ENCODE data around the gene AKAP6. TPM values are rescaled to one million over a fixed set of nuclear protein-coding genes. Genes with fewer than 3 reads are reported as not detected.

AKAP6 gene
- total RNA-seq, 2 experiments from 2014 or later: 0.13 to 0.72 TPM

DNA sequence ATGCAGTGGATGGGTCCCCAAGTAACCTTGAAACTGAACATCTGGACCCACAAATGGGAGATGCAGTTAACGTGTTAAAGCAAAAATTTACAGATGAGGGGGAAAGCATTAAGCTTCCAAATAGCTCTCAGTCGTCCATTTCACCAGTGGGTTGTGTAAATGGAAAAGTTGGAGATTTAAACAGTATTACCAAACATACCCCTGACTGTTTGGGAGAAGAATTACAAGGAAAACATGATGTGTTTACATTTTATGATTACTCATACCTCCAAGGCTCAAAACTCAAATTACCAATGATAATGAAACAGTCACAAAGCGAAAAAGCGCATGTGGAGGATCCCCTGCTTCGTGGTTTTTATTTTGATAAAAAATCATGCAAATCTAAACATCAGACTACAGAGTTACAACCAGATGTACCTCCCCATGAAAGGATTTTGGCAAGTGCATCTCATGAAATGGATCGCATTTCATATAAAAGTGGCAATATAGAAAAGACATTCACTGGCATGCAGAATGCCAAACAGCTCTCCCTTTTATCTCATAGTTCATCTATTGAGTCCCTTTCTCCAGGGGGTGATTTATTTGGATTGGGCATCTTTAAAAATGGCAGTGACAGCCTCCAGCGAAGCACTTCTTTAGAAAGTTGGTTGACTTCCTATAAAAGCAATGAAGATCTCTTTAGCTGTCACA lies 493.0 kb downstream of the AKAP6 start:
- intact Hi-C loops (cut with micrococcal nuclease; ENCODE audit: unreplicated experiment): no loop called here
- DNase-seq (ENCODE audit: low spot score): no peak
- H3K36me3 ChIP-seq (ENCODE audit: insufficient read depth, low read length): no peaks in the 10 kb centered on the region
- ChIA-PET POLR2A (interaction anchor here (0.6 kb wide), 1 partner anchor 12 kb away, joined by 3 read pairs; no protein-coding TSS in a partner anchor), CTCF (ENCODE audit: unreplicated experiment) (no interaction called here)
- H3K4me1 ChIP-seq (ENCODE audit: insufficient read depth, low read length, poor library complexity, severe bottlenecking): no peaks in the 10 kb centered on the region
- no peaks in the 10 kb centered on the region for H3K9me2 ChIP-seq (ENCODE audit: insufficient read depth, low read length)
- H3K79me2 ChIP-seq (ENCODE audit: insufficient read depth, low read depth, low read length): no peaks in the 10 kb centered on the region
- H4K20me1 ChIP-seq (ENCODE audit: insufficient read depth, low read length): no peaks in the 10 kb centered on the region
- no TSS peak for BruUV-seq (replicated peaks)
- no peak overlapping the region for H3K27ac ChIP-seq (ENCODE audit: low read depth, low read length, poor library complexity, severe bottlenecking)
- TF ChIP-seq EZH2phosphoT487 (IDR thresholded peaks at IDR 0.05; ENCODE audit: borderline replicate concordance, low read depth, low read length): no peak
- TF ChIP-seq, protein P1, sequence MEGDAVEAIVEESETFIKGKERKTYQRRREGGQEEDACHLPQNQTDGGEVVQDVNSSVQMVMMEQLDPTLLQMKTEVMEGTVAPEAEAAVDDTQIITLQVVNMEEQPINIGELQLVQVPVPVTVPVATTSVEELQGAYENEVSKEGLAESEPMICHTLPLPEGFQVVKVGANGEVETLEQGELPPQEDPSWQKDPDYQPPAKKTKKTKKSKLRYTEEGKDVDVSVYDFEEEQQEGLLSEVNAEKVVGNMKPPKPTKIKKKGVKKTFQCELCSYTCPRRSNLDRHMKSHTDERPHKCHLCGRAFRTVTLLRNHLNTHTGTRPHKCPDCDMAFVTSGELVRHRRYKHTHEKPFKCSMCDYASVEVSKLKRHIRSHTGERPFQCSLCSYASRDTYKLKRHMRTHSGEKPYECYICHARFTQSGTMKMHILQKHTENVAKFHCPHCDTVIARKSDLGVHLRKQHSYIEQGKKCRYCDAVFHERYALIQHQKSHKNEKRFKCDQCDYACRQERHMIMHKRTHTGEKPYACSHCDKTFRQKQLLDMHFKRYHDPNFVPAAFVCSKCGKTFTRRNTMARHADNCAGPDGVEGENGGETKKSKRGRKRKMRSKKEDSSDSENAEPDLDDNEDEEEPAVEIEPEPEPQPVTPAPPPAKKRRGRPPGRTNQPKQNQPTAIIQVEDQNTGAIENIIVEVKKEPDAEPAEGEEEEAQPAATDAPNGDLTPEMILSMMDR (conservative IDR thresholded peaks at IDR 0.05; ENCODE audit: low read length): no peak
- H3K9me3 ChIP-seq (ENCODE audit: low read length): no peaks in the 10 kb centered on the region
- H2AFZ ChIP-seq (ENCODE audit: low read length): no peak overlapping the region
- no peak overlapping the region for H3K4me3 ChIP-seq (ENCODE audit: low read depth, low read length, poor library complexity, severe bottlenecking)
- H3K4me2 ChIP-seq (ENCODE audit: low read length): no peak overlapping the region

DNA sequence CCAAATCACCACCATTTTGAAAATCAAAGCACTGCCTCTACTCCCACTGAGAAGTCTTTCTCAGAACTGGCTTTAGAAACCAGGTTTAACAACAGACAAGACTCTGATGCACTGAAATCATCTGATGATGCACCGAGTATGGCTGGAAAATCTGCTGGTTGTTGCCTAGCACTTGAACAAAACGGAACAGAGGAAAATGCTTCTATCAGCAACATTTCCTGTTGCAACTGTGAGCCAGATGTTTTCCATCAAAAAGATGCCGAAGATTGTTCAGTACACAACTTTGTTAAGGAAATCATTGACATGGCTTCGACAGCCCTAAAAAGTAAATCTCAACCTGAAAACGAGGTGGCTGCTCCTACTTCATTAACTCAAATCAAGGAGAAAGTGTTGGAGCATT lies 494.6 kb downstream of the AKAP6 start:
- Histone ChIP-seq H3K79me2 (ENCODE audit: insufficient read depth, low read depth, low read length) (no peaks in the 10 kb centered on the region), H4K20me1 (ENCODE audit: insufficient read depth, low read length) (no peaks in the 10 kb centered on the region), H3K4me1 (ENCODE audit: insufficient read depth, low read length, poor library complexity, severe bottlenecking) (no peaks in the 10 kb centered on the region), H3K4me2 (ENCODE audit: low read length) (no peak overlapping the region), H2AFZ (ENCODE audit: low read length) (no peak overlapping the region), H3K9me3 (ENCODE audit: low read length) (no peaks in the 10 kb centered on the region), H3K9me2 (ENCODE audit: insufficient read depth, low read length) (no peaks in the 10 kb centered on the region), H3K36me3 (ENCODE audit: insufficient read depth, low read length) (no peaks in the 10 kb centered on the region), H3K27ac (ENCODE audit: low read depth, low read length, poor library complexity, severe bottlenecking) (no peak overlapping the region), H3K4me3 (ENCODE audit: low read depth, low read length, poor library complexity, severe bottlenecking) (no peak overlapping the region)
- DNase-seq (ENCODE audit: low spot score): no peak
- CTCF ChIA-PET (ENCODE audit: unreplicated experiment): no interaction called here
- intact Hi-C loops (cut with micrococcal nuclease; ENCODE audit: unreplicated experiment): no loop called here
- TF ChIP-seq, protein P1 (conservative IDR thresholded peaks at IDR 0.05; ENCODE audit: low read length): no peak
- no peak for TF ChIP-seq EZH2phosphoT487 (IDR thresholded peaks at IDR 0.05; ENCODE audit: borderline replicate concordance, low read depth, low read length)
- POLR2A ChIA-PET: no interaction called here
- BruUV-seq (replicated peaks): no TSS peak

DNA sequence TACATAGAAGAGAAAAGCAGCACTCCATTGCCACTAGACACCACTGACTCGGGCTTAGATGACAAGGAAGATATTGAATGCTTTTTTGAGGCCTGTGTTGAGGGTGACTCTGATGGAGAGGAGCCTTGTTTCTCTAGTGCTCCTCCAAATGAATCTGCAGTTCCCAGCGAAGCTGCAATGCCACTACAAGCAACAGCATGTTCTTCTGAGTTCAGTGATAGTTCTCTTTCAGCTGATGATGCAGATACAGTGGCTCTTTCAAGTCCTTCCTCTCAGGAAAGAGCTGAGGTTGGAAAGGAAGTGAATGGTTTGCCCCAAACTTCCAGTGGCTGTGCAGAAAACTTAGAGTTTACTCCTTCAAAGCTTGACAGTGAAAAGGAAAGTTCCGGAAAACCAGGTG lies 495.1 kb downstream of the AKAP6 start:
- Histone ChIP-seq H3K9me3 (ENCODE audit: low read length) (no peaks in the 10 kb centered on the region), H3K4me3 (ENCODE audit: low read depth, low read length, poor library complexity, severe bottlenecking) (no peak overlapping the region), H3K9me2 (ENCODE audit: insufficient read depth, low read length) (no peaks in the 10 kb centered on the region), H3K4me1 (ENCODE audit: insufficient read depth, low read length, poor library complexity, severe bottlenecking) (no peaks in the 10 kb centered on the region), H3K36me3 (ENCODE audit: insufficient read depth, low read length) (no peaks in the 10 kb centered on the region), H3K79me2 (ENCODE audit: insufficient read depth, low read depth, low read length) (no peaks in the 10 kb centered on the region), H3K27ac (ENCODE audit: low read depth, low read length, poor library complexity, severe bottlenecking) (no peak overlapping the region), H4K20me1 (ENCODE audit: insufficient read depth, low read length) (no peaks in the 10 kb centered on the region), H3K4me2 (ENCODE audit: low read length) (no peak overlapping the region), H2AFZ (ENCODE audit: low read length) (no peak overlapping the region)
- no peak for TF ChIP-seq EZH2phosphoT487 (IDR thresholded peaks at IDR 0.05; ENCODE audit: borderline replicate concordance, low read depth, low read length)
- TF ChIP-seq, protein P1 (conservative IDR thresholded peaks at IDR 0.05; ENCODE audit: low read length): no peak
- CTCF ChIA-PET (ENCODE audit: unreplicated experiment): no interaction called here
- intact Hi-C loops (cut with micrococcal nuclease; ENCODE audit: unreplicated experiment): no loop called here
- DNase-seq (ENCODE audit: low spot score): no peak
- BruUV-seq (replicated peaks): no TSS peak
- POLR2A ChIA-PET: no interaction called here

Data from OCI-LY7 (cell line).